Stomach (tissue), 4 donors: ENCODE data around the gene PIK3R6.

Experiments
- POLR2A ChIP-seq, 4 donors: fragments of 450-650 bp; IDR thresholded peaks; one replicate each; pipeline ENCODE4 v1.6.1; 2016; ENCODE audit warnings: antibody characterized with exemption in 4 of 4, control low read depth in 2 of 4, mild to moderate bottlenecking in 1 of 4, moderate library complexity in 1 of 4
- POLR2AphosphoS5 ChIP-seq, 3 donors: sonication (generic); formaldehyde crosslinking; IDR thresholded peaks; one replicate each; pipeline ENCODE4 v1.6.1; 2016; ENCODE audit warnings: antibody characterized with exemption in 3 of 3
- TF ChIP-seq, protein P1 (sequence below), 7 experiments: fragments of 450-650 bp in 4 of 7; fragments of 200-600 bp in 3 of 7; sonication (generic) in 3 of 7; IDR thresholded peaks; one replicate each; pipeline ENCODE4 v1.5.1; 2016 to 2019; ENCODE audit warnings: antibody characterized with exemption in 7 of 7, control low read depth in 2 of 7, mild to moderate bottlenecking in 1 of 7

- TF ChIP-seq POLR2A (IDR thresholded peaks at IDR 0.05) (no peak), POLR2AphosphoS5 (IDR thresholded peaks at IDR 0.05) (no peak)
- TF ChIP-seq, protein P1, sequence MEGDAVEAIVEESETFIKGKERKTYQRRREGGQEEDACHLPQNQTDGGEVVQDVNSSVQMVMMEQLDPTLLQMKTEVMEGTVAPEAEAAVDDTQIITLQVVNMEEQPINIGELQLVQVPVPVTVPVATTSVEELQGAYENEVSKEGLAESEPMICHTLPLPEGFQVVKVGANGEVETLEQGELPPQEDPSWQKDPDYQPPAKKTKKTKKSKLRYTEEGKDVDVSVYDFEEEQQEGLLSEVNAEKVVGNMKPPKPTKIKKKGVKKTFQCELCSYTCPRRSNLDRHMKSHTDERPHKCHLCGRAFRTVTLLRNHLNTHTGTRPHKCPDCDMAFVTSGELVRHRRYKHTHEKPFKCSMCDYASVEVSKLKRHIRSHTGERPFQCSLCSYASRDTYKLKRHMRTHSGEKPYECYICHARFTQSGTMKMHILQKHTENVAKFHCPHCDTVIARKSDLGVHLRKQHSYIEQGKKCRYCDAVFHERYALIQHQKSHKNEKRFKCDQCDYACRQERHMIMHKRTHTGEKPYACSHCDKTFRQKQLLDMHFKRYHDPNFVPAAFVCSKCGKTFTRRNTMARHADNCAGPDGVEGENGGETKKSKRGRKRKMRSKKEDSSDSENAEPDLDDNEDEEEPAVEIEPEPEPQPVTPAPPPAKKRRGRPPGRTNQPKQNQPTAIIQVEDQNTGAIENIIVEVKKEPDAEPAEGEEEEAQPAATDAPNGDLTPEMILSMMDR (IDR thresholded peaks at IDR 0.05): no peak
Observed at GRCh38 chr17:8762012-8762411, 105.5 kb downstream of the PIK3R6 start.
